Measurements from ENCODE around the gene KCNK7.

DNA sequence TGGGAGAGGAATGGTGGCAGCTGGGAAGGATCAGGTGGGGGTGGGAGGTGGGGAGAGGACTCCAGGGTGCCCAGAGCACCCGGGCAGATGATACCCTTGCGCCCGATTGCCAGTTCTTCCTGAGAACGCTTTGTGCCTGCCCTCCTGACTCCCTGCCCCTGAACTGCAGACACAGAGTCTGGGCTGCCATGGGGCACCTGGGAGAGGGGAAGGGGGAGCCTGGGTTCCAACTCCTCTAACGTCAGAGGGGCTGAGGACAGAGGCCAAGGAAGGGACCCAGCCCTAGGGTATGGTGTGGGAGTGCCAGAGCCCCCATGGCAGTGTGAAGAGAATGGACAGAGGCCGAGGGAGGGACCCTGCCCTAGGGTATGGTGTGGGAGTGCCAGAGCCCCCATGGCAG, 920 bp upstream of the KCNK7 start:
- no peak for TF ChIP-seq POLR2A (IDR thresholded peaks at IDR 0.05)
- TF ChIP-seq, protein P1, sequence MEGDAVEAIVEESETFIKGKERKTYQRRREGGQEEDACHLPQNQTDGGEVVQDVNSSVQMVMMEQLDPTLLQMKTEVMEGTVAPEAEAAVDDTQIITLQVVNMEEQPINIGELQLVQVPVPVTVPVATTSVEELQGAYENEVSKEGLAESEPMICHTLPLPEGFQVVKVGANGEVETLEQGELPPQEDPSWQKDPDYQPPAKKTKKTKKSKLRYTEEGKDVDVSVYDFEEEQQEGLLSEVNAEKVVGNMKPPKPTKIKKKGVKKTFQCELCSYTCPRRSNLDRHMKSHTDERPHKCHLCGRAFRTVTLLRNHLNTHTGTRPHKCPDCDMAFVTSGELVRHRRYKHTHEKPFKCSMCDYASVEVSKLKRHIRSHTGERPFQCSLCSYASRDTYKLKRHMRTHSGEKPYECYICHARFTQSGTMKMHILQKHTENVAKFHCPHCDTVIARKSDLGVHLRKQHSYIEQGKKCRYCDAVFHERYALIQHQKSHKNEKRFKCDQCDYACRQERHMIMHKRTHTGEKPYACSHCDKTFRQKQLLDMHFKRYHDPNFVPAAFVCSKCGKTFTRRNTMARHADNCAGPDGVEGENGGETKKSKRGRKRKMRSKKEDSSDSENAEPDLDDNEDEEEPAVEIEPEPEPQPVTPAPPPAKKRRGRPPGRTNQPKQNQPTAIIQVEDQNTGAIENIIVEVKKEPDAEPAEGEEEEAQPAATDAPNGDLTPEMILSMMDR (IDR thresholded peaks at IDR 0.05 in 4 of 5, conservative IDR thresholded peaks at IDR 0.05 in 1 of 5): no peak
